NCI-H82 treated with DMSO at 0.1 percent for 48 hours (cell line): ENCODE data around the gene CD22.
"Not testable (repeated sequence)": the region's sequence is repeated elsewhere in the genome, so short reads cannot be mapped to it uniquely, and the experiment has no call there.

ENCODE experiments used
- DNase-seq: peaks from one replicate; lab custom pipeline; 2025; ENCODE audit not compliant: unreplicated experiment; lab: John Stamatoyannopoulos, UW

Gene CD22

GRCh38 chr19:35328851-35329285 lies at the start of gene CD22:
TSS of gene CD22 (plus strand) at chr19:35329187. CDS start at chr19:35332041, 2,854 bp downstream.
- DNase-seq = no peak

- no peak for DNase-seq
Observed at GRCh38 chr19:35279374-35279773, 49.6 kb upstream of the CD22 start.

GRCh38 chr19:35279985-35280821 lies 48.8 kb upstream of the CD22 start:
- no peak for DNase-seq

- DNase-seq = no peak
Observed at GRCh38 chr19:35281303-35281702, 47.7 kb upstream of the CD22 start.

GRCh38 chr19:35284153-35285094 lies 44.6 kb upstream of the CD22 start:
- DNase-seq = no peak

GRCh38 chr19:35285095-35285449 lies 43.9 kb upstream of the CD22 start:
- DNase-seq = no peak

GRCh38 chr19:35285465-35285864 lies 43.5 kb upstream of the CD22 start:
- not testable (repeated sequence) for DNase-seq

GRCh38 chr19:35286101-35286500 lies 42.9 kb upstream of the CD22 start:
- DNase-seq = not testable (repeated sequence)

GRCh38 chr19:35287713-35288112 lies 41.3 kb upstream of the CD22 start:
- no peak for DNase-seq

- DNase-seq = no peak
Observed at GRCh38 chr19:35288331-35288730, 40.7 kb upstream of the CD22 start.

GRCh38 chr19:35288906-35289305 lies 40.1 kb upstream of the CD22 start:
- DNase-seq = no peak

GRCh38 chr19:35290381-35291127 lies 38.4 kb upstream of the CD22 start:
- no peak for DNase-seq

GRCh38 chr19:35291259-35291658 lies 37.7 kb upstream of the CD22 start:
- no peak for DNase-seq

- no peak for DNase-seq
Observed at GRCh38 chr19:35291916-35292315, 37.1 kb upstream of the CD22 start, which contains the start of gene MAG. TSS of gene MAG (plus strand) at chr19:35292161. CDS start at chr19:35295409, 3,248 bp downstream.

- no peak for DNase-seq
Observed at GRCh38 chr19:35292421-35293362, 36.3 kb upstream of the CD22 start.

GRCh38 chr19:35293363-35293739 lies 35.6 kb upstream of the CD22 start:
- no peak for DNase-seq

GRCh38 chr19:35293808-35294207 lies 35.2 kb upstream of the CD22 start:
- DNase-seq = no peak

GRCh38 chr19:35294328-35294727 lies 34.7 kb upstream of the CD22 start:
- no peak for DNase-seq

GRCh38 chr19:35294859-35295791 lies 33.9 kb upstream of the CD22 start:
- DNase-seq = no peak
